GM19452 (cell line): ENCODE results near the gene NSDHL.

Source experiments
- ATAC-seq: cut with Tn5 transposase; IDR thresholded peaks from one replicate; pipeline ENCODE4 v1.9.1; 2021; ENCODE audit not compliant: unreplicated experiment

NSDHL gene

DNA sequence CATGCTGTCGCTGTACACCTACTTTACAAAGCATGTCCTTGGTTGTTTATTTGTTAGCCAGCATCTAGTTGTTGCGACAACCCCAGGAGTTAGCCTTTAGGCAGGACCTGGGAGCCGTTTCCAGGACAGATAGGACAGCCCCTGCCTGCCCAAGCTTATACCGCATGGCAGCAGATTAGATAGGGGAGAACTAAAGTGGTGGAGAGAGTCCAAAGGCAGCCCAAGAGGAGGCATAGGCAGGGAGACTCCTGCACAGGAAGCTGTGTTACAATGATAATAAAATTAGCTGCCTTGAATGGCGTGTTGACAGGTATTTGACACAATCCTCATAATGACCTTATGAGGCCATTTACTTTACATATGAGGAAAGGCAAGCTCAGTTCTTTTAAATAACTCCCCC, 13.0 kb downstream of the NSDHL start:
- no peak for ATAC-seq

DNA sequence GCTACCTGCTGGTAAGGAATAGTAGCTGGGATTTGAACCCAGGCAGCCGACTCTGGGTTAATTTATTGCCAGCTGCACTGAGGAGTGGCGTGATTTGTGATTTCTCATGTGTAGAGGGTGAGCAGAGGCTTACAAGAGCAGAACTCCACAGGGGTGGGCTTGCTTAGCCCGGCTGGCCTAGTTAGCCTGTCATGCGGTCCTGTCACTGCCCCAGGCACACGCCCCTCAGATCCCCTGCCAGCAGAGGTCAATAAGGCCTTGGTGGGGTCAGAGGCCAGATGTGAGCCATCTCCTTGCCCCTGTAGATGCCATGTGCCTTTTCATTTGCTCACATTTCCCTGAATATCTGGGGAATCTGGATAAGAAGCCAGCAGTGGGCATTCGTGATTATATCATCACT, 13.4 kb downstream of the NSDHL start:
- no peak for ATAC-seq

DNA sequence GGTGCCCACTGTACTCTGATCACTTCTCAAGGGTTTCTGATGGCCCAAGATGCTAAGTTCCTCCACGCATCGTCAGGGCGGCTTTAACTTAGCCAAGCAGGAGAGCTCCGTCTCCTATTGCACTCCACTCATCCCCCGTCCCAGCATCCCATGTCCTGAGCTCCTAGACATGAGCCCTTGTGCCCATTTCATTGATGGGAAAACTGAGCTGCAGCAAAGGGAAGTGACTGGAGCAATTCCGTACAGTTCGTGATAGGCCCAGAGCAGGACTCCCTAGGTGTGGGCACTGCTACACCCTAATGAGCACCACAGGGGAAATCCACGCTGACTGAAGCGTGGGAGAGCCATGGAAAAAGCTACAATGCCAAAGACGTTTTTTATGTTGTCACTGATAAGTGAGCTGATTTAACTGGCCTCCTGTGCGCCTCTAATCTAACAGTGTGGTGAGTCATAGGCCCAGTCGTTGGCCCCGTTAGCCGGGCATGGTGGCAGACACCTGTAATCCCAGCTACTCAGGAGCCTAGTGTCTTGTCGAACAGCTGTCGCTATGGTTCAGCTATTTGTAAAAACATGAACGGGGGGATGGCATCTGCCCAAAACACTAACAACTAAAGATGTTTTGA, 14.9 kb downstream of the NSDHL start:
- ATAC-seq = no peak

DNA sequence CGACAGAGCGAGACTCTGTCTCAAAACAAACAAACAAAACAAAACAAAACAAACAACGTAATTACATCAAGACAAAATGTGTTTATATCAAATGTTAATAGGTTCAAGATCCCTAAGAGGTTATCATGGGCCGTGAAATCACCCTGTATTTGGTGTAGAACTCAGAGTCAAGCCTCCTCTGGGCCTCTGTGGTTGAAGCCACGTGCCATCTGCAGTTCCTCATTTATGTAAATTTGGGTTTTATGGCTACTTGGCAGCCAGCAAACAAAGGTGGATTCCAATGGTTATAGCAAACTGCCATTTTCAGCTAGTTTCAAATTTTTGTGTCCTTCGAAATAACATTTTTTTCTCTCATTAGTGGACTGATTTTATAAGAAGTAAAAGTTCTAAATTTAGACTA, 16.4 kb downstream of the NSDHL start:
- no peak for ATAC-seq

GRCh38 chrX:152850465-152850864, 19.6 kb downstream of the NSDHL start:
- ATAC-seq = no peak

DNA sequence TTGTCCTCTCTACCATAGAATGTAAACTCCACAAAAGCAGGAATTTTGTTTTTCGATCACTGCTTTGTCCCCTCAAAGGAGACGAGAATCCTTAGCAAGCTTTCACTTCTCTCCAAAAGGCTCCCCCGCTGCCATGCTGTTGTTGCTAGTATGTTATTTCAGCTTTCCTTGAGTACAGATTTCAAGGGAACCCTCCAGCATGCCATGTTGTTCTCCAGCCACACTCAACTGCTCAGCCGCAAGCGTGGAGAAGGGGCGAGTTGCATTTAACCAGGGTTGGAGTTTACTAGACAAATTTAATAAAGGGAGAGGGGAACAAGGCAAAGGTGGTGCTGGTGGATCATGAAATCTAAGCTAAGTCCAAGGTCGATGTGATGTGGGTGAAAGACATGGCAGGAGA, 23.1 kb downstream of the NSDHL start:
- no peak for ATAC-seq

GRCh38 chrX:152861116-152861515, 30.3 kb downstream of the NSDHL start:
- ATAC-seq = no peak

GRCh38 chrX:152861826-152862225, 31.0 kb downstream of the NSDHL start:
- no peak for ATAC-seq

DNA sequence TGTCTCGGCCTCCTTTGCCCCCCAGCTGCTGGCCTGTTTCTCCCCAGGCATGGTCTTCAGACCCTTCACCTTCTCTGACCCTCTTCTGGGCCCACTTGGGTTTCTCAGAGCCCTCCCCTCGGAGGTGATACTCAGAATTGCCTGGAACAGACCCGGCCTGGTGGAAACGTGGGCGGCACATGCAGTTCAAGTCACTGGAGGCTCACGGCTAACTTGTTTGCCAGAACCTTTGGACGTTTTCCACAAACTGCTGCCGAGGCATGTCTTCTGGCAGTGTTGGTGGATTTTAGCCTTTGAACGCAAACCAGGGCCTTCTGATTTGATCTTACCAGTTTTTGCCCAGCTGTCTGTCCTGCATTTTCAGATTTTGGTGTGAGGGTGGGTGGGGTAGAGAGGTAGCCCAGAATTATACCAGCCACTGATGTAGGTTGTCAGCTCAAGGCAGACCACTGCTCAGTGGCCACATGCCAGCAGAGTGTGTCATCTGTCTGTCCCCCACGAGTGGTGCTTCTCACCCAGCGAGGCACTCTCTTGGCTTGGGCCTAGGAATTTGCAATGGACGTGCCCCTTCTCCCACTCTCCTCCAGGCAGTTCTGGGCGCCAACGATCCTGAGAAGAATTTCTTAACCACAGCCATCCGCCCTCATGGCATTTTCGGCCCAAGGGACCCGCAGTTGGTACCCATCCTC, 34.5 kb downstream of the NSDHL start:
- no peak for ATAC-seq

DNA sequence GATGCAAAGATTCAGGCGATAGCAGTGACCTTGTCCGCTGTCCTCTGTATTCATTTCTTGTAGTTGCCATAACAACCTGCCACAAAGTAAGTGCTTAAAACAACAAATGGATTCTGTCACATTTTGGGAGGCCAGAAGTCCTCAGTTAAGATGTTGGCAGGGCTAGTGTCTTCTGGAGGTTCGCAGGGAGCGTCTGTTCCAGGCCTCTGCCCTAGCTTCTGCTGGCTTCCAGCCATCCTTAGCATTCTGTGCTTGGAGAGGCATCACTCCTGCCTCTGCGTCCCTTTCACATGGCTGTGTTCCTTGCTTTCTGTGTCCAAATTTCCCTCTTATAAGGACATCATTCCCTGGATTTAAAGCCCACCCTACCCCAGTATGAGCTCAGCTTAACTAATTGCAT, 35.5 kb downstream of the NSDHL start:
- ATAC-seq = no peak

DNA sequence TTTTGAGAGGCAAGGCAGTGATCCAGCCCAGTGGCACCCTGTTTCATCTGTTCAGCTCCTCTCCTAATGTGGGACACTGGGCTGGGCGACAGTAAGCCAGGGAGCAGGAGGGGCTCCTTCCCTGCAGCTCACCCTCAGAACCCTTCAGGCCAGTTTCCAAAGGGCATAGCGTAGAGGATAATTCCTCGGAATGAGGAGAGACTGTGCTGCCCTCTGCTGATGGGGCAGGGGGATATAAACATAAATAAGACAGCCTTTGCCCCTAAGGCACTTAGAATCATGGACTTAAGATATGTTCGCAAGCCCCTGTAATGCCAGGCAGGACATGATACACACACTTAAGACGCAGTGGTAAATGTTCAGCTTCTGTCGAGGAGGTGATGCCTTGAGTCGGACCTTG, 39.1 kb downstream of the NSDHL start:
- no peak for ATAC-seq

DNA sequence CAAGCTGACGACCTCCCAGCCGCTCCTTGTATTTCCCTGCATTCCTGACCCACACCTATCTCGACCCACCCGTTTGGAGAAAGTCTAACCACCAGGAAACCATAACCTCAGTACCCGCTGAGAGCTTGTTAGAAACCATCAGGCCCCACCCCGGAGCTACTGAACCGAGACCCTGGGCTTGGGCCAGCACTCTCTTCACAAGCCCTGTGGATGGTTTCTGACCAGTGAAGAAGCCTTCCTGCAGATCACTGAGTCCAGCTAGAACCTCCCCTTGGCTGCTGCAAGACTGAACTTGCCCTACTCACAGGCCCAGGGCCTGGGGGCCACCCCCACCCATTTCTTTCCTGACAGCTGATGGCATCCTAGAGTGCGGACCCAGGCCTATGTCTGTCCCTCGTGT, 40.4 kb downstream of the NSDHL start:
- ATAC-seq = no peak

DNA sequence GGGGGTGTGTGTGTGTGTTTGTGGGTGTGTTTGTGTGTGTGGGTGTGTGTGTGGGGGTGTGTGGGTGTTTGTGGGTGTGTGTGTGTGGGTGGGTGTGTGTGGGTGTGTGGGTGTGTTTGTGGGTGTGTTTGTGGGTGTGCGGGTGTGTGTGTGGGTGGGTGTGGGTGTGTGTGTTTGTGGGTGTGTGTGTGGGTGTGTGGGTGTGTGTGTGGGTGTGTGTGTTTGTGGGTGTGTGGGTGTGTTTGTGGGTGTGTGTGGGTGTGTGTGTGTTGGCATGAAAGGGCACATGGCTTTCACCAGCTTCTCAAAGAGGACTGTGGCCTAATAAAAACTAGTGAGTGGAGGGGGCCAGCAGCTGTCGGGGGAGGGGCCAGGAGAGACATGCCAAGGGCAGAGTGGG, 41.7 kb downstream of the NSDHL start:
- no peak for ATAC-seq

GRCh38 chrX:152873361-152873760, 42.5 kb downstream of the NSDHL start:
- ATAC-seq = no peak

GRCh38 chrX:152876931-152877840, 46.3 kb downstream of the NSDHL start:
- no peak for ATAC-seq

DNA sequence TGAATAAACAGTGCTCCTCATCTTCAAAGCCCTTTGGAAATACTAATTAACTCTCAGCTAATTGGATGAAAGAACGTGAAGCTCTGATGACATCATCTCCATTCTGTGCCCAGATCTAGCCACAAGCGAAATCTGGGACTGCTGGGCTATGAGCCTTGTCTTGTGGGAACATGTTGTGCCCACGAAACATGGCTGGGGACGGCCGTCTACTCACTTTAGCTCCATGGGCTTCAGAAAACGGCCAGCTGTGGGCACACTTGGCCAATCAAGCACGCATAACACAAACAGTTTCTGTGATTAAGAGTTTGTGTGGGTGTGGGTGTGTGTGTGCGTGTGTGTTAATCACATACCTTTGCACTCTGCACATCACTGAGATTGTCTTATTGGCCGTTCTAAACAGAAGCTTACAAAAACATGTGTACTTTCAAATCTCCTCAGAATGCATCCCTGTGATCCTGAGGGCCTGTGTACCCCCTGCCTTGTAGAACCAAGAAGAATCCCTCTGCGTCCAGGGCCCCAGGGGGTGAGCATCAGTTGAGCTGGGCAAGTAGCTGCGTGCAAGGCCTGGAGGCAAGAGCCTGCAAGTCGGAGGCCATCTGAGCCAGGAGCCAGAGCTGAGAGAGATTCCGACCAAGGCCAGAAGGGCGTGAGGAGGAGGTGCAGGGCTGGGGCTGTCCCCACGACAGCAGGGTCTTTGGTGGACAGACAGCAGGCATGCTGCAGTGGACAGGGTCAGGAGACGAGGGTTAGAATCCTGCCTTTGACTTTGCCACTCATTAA, 48.3 kb downstream of the NSDHL start:
- ATAC-seq = no peak

- no peak for ATAC-seq
These were observed 50.4 kb downstream of the NSDHL start for GRCh38 chrX:152881289-152881688.

DNA sequence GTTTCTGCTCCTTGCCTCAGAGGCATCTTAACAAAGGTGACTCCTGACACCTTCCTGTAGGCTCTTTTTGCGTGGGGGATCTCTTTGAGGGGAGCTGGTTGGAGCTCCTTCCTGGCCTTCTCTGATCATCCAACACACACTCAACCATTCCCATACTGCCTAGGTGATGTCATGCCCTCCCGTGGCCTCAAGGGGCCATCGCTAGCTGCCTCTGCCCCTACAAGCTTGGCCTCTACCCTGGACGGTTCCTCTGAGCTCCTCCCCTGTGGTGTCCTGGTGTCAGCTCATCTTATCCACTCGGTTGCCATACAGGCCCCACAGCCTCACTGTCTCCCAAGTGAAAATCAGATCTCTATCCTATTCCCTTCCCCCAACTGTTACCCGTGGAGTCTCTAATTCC, 53.3 kb downstream of the NSDHL start:
- ATAC-seq = no peak

DNA sequence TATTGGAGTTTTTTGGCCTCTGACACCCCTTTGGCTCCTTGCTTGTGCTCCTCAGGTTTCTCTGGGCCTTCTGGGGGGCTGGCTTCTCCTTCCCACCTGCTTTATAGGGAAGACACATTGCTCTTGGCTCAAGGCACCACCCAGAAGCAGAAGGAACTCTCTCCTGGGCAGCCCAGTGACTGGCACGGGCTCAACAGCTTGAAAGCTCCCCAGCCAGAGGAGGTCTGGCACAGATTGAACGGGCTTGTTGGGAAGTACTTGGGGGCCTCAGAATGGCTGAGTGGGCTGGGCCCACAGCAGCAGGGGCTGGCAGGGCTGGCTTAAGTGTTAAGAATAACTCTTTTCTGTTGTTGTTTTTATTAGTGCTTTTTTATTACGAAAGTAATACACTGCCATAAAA, 55.9 kb downstream of the NSDHL start:
- no peak for ATAC-seq

GRCh38 chrX:152892499-152892898, 61.6 kb downstream of the NSDHL start:
- ATAC-seq = no peak
